Measurements from ENCODE around the gene EFCAB8. TPM values are rescaled to one million over a fixed set of nuclear protein-coding genes. Genes with fewer than 3 reads are reported as not detected.

EFCAB8 gene
- not detected in 2 replicates for total RNA-seq

GRCh38 chr20:32858701-32859372 lies at the start of gene EFCAB8:
TSS of gene EFCAB8 (plus strand) at chr20:32858923. CDS start at chr20:32863793, 4,870 bp downstream.

GRCh38 chr20:33004141-33004751 lies 145.5 kb downstream of the EFCAB8 start, which contains the start of gene SUN5:
TSS of gene SUN5 (minus strand) at chr20:33004433. CDS start at chr20:33004340, 93 bp downstream.

GRCh38 chr20:33007376-33008335 lies 148.9 kb downstream of the EFCAB8 start, which contains the start of gene BPIFB2:
TSS of gene BPIFB2 (plus strand) at chr20:33007704. CDS start at chr20:33008575, 871 bp downstream.

Other genes starting within 250 kb of the EFCAB8 start
- gene C20orf203, start 185.0 kb upstream of the EFCAB8 start, total RNA-seq, result 0.05 TPM in 1 of 2 replicates, not detected in the other
- gene COMMD7, start 115.5 kb upstream of the EFCAB8 start, total RNA-seq, result 42.8 and 54.7 TPM in 2 replicates
- gene DNMT3B, start 96.5 kb upstream of the EFCAB8 start, total RNA-seq, result 4.7 and 4.9 TPM in 2 replicates
- gene MAPRE1, start 39.0 kb upstream of the EFCAB8 start, total RNA-seq, result 105 and 116 TPM in 2 replicates
- gene SUN5, start 145.5 kb downstream of the EFCAB8 start, total RNA-seq, result not detected in 2 replicates
- not detected in 2 replicates for gene BPIFB2, start 148.8 kb downstream of the EFCAB8 start, total RNA-seq
- not detected in 2 replicates for gene BPIFB6, start 172.7 kb downstream of the EFCAB8 start, total RNA-seq
- gene BPIFB3, start 195.0 kb downstream of the EFCAB8 start, total RNA-seq, result not detected in 2 replicates
- gene BPIFB4, start 220.7 kb downstream of the EFCAB8 start, total RNA-seq, result not detected in 2 replicates